Breast epithelium (tissue), 3 donors: Measurements from ENCODE around the gene NRF1.

Source experiments
- CTCF ChIP-seq, 3 donors: fragments of 450-650 bp; IDR thresholded peaks; one replicate each; pipeline ENCODE4 v1.5.1; 2016 to 2017; ENCODE audit warnings: antibody characterized with exemption in 3 of 3, mild to moderate bottlenecking in 3 of 3, moderate library complexity in 3 of 3
- POLR2A ChIP-seq: fragments of 450-650 bp; IDR thresholded peaks from one replicate; pipeline ENCODE4 v1.6.1; 2016; ENCODE audit warnings: antibody characterized with exemption, mild to moderate bottlenecking, moderate library complexity
- POLR2AphosphoS5 ChIP-seq, 3 donors: sonication (generic); formaldehyde crosslinking; IDR thresholded peaks; one replicate each; pipeline ENCODE4 v1.6.1; 2017; ENCODE audit warnings: antibody characterized with exemption in 3 of 3

DNA sequence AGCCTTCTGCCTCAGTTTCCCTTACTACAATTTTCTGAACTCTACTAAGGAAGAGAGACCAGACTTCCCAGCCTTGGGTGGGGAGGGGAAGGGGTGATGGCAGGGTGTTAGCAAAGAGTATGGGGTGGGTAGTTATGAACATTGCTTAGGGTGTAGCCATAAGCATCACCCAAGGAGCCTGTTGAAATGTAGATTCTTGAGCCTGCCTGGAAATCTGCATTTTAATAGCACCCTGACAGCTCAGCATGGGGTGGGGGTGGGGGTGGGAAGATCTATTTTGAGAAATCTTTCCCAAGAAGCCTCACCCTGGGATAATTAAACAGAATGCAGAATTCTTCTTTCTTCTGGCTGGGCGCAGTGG is 164.8 kb downstream of the NRF1 start:
- no peak for TF ChIP-seq CTCF (IDR thresholded peaks at IDR 0.05)
- no peak for TF ChIP-seq POLR2AphosphoS5 (IDR thresholded peaks at IDR 0.05)
- TF ChIP-seq POLR2A, result no peak
